Measurements from ENCODE around the gene TRAP1.
"Not testable (repeated sequence)": the region's sequence is repeated elsewhere in the genome, so short reads cannot be mapped to it uniquely, and the experiment has no call there.

Gene TRAP1

DNA sequence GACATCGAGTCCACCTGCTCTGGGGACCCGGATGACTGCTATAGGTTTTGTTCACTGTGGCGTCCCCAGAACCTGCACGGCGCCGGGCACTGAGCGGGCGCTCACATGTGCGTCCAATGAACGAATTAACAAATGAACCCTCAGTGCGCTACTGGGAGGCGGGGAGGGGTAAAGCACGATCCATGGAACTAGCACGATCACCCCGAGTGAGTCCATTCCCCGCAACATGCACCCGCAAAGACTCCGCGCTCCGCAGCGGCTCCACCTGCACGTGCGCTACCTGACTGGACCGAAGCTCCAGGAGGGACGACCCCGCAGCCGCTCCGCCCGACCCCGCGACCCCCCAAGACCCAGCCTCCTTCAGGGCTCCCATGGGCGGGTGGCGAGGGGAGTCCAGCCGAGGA is 491 bp downstream of the TRAP1 start:
- H3K27ac ChIP-seq, result peak overlapping the region; percentile 46
- DNase-seq (ENCODE audit: low read depth, low spot score), result no peak

DNA sequence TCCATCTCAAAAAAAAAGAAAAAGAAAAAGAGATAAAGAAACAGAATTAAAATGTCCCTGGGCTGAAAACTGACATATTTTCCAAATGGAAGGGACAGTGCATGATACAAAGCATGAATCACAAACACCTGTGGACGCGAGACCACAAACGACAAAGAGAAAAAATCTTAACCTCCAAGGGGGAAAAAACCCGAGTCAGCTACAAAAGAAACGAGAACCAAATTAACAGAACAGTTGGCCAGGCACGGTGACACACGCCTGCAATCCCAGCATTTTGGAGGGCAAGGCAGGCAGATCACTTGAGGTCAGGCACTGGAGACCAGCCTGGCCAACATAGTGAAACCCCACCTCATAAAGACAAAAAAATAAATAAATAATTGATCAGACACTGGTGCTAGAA is 1.9 kb downstream of the TRAP1 start:
- H3K27ac ChIP-seq, result no peak overlapping the region
- DNase-seq (ENCODE audit: low read depth, low spot score), result no peak

DNA sequence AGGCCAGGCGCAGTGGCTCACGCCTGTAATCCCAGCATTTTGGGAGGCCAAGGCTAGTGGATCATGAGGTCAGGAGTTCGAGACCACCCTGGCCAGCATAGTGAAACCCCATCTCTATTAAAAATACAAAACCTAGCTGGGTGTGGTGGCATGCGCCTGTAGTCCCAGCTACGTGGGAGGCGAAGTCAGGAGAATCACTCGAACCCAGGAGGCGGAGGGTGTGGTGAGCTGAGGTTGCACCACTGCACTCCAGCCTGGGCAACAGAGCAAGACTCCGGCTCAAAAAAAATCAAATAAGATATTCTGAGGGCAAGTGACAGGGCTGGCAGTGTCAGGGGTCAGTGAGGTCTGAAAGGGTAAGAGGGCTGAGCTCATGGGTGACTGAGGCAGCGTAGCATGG is 2.9 kb downstream of the TRAP1 start:
- H3K27ac ChIP-seq; DNase-seq (ENCODE audit: low read depth, low spot score): not testable (repeated sequence)

DNA sequence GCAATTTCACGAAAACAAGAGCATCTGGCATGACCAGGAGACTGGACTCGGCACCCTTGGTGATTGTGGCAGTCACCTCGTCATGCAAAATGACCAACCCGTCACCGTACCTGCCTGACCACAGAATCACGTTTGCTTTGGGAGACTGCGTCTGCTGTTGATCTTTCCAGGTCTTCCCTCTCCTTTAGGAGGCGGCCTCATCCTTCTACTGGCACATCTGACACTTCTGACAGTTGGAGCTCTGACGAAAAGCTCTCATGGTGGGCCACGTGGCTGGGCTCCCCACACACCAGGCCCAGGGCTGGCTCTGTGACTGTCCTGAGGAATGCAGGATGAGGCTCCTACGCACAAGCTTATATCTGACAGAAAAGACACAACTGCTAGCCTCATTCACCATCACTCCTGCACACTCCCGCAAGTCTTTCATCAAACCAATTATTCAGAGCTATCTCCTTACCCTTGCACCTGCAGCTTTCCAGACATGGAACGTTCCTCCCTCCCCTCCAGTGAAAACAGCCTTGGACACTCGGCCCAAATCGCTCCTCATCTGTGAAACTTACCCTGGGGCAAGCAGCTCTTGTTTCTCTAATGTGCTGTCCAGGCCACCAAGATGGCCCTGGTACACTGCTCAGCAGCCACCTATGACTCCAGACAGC is 3.6 kb downstream of the TRAP1 start:
- no peak for DNase-seq (ENCODE audit: low read depth, low spot score)
- H3K27ac ChIP-seq, result peak overlapping the region; percentile 35

DNA sequence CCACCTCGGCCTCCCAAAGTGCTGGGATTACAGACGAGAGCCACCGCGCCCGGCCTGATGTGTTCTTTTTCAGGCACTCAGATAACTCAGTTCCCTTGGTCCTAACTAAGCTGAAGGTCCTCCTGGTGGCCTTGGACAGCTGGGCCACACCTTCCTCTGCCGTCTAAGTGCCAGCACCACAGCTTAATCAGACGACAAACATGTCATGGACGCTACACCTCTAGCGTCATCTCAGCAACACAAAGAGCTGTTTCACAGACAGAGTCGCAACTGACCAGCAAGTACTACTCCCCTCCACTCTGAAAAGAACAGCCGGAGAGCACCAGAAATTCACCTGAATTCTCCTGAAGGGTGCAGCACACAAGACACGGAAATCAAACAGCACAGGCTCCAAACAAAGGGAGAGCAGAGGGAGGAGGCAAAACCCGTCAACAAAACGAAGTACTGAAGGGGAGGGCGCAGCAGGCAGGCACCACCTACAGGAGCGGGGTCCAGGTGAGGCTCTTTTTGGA is 4.4 kb downstream of the TRAP1 start:
- DNase-seq (ENCODE audit: low read depth, low spot score), result no peak
- peak overlapping the region; percentile 35 for H3K27ac ChIP-seq

DNA sequence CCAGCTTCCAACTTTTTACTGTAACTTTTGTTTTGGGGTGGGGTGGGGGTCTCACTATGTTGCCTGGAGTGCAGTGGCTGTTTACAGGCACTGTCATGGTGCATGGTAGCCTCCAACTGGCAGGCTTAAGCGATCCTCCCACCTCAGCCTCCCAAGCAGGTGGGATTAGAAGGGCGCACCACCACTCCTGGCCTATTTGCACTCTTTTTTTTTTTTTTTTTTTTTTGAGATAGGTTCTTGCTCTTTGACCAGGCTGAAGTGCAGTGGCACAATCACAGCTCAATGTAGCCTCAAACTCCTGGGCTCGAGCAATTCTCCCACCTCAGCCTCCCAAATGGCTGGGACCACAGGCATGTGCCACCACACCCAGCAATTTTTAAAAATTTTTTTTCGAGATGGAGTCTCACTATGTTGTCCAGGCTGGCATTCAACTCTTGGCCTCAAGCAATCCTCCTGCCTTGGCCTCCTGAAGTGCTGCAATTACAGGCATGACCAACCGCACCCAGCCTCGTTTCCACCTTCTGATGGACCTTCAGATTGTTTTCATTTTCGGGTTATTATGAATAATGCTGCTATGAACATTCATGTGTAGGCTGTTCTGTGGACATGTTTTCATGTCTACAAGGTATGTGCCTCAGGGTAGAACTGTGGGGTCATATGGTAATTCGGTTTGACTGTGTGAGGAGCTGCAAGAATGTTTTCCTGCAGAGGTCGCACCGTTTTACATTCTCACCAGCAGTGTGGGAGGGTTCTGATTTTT is 10.9 kb downstream of the TRAP1 start:
- no peak overlapping the region for H3K27ac ChIP-seq

DNA sequence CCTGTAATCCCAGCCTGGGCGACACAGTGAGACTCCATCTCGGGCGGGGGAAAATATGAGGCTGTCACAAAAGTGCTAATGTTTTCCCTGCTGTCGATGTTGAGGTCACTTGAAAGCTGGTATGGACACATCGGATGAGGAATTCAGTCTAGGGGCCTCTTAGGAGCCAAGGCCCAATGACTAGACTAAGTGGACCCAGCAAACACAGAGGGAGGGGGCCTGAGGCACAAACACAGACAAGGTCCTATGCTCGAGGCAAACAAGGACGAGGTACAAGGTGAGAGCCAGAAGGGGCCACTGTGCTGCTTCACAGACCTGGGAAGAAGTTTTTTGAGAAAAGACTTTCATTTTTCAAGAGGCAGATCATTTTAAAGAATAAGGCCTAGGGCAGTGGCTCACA is 15.2 kb downstream of the TRAP1 start:
- H3K27ac ChIP-seq, result no peak overlapping the region
- DNase-seq (ENCODE audit: low read depth, low spot score), result no peak

More for the DNA sequence above, 10.9 kb downstream of the TRAP1 start:
- no peak for DNase-seq (ENCODE audit: low read depth, low spot score)

DNA sequence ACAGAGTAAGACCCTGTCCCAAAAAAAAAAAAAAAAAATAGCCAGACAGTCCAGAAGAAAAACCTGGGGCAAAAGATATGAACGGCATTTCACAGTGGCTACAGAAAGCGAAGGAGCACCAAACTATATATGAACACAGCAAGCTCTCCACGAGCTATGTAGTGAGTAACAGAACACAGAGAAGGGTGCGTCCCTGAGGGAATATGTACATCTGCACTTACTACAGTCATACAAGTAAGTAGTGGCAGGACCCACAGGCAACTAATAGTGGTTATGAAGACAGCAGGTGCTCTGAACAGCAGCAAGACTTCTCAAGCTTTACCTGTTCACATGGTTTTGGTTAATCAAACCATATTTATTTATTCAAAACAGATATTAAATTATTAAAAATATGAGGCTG is 15.8 kb downstream of the TRAP1 start:
- DNase-seq (ENCODE audit: low read depth, low spot score), result no peak
- H3K27ac ChIP-seq, result no peak overlapping the region

DNA sequence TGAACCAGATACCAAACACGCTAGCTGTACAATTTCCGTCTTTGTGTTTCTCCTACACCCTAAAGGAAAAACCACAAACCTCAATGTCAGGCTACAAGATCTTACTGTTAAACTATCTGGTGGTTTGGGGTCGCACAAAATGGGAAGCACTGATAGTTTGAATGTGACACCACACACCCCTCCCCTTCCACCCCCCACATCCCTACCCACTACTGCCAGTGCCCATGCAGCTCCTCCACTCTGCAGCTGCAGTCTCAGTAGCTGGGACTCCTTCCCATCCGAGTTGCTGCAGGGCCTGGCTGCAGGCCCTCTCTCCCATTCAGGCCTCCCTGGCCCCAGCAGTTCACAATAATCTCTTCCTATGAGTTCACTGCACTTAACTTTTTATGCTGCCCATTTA is 18.4 kb downstream of the TRAP1 start:
- H3K27ac ChIP-seq, result no peak overlapping the region
- no peak for DNase-seq (ENCODE audit: low read depth, low spot score)

DNA sequence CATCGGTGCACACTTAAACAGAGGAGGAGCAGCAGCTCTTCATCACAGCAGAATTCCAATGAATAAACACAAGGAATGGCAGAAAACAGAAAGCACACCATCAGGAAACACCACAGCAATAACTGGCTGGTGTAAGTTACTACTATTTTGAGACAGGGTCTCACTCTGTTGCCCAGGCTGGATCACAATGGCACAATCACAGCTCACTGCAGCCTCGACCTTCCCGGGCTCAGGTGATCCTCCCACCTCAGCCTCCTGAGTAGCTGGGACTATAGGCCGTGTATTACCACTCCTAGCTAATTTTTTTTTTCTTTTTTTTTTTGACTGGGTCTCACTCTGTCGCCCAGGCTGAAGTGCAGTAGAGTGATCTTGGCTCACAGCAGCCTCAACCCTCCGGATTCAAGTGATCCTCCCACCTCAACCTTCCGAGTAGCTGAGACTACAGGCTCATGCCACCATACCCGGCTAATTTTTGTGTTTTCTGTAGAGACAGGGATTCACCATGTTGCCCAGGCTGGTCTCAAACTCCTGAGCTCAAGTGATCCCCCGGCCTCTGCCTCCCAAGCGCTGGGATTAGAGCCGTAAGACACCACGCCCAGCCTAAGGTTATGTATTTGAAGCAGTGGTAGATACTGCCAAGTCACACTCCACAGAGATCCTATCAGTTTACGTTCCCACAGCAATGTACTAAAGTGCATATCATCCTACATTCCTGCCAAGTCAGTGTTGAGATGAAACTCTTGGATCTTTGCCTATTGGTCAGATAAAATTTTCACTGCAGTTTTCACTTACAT is 20.7 kb downstream of the TRAP1 start:
- no peak overlapping the region for H3K27ac ChIP-seq
- peak; percentile 37 for DNase-seq (ENCODE audit: low read depth, low spot score)

DNA sequence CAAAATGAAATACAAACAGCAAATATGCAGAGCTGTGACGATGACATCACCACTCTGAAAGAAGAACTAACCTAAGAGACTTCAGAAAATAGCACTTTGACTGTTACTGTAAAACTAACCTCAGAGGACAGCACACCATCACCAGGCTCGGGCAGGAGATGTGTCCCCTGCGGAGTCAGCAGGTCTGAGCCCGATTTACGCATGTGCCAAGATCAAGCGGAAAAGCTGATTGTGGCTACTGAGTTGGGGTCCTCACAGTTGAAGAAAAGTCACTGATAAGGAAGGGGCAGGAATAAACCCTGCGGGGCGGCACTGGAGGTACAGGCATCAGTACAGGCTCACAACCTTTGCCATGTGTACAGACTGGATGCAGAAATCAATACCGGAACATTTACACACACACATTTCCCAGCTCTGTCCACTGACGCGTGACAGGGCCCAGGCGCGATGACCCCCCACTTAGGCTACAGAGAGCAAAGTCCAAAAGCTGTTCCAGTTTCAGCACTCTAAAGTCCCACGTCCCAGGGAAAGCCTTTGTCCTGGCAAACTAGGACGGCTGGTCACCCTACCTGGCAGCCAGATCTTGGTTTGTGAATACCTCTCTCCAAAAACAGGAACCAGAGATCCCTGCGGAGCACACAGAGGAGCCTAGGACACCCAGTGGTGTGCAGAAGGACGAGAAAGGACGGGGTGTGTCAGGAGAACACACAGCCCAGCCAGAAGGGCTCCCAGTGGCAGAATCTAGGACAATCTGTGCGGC is 21.5 kb downstream of the TRAP1 start:
- DNase-seq (ENCODE audit: low read depth, low spot score), result no peak

DNA sequence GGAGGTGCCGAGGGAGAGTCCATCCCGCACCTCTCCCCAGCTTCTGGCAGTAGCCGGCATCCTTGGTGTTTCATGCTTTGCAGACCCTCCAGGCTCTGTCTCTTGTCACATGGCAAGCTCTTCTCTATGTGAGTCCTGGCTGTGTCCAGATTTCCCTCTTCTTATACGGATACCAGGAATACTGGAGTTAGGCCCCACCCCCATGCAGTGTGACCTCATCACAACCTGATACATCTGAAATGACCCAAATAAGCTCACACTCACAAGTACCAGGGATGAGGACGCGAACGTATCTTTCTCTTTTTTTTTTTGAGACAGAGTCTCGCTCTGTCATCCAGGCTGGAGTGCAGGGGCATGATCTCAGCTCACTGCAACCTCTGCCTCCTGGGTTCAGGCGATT is 23.3 kb downstream of the TRAP1 start:
- no peak overlapping the region for H3K27ac ChIP-seq
- DNase-seq (ENCODE audit: low read depth, low spot score), result no peak

More for the DNA sequence above, 21.5 kb downstream of the TRAP1 start:
- no peak overlapping the region for H3K27ac ChIP-seq

DNA sequence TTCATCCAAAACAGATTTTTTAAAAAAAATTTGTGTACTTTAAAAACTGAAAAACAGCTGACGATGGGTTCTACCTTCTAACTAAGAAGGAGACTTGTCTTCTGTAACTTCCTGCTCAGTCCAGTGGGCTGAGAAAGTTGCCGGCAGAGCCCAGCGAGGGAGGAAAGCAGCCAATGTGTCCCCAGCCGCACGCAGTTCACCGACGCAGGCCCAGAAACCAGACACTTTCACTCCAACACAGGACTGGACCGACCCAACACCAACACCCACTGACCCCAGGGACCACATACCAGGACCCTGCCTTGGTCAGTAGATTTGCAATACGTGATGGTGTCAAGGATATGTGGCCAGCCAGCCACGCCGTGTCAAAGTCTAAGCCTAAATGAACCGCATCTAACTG is 25.6 kb downstream of the TRAP1 start:
- no peak for DNase-seq (ENCODE audit: low read depth, low spot score)

DNA sequence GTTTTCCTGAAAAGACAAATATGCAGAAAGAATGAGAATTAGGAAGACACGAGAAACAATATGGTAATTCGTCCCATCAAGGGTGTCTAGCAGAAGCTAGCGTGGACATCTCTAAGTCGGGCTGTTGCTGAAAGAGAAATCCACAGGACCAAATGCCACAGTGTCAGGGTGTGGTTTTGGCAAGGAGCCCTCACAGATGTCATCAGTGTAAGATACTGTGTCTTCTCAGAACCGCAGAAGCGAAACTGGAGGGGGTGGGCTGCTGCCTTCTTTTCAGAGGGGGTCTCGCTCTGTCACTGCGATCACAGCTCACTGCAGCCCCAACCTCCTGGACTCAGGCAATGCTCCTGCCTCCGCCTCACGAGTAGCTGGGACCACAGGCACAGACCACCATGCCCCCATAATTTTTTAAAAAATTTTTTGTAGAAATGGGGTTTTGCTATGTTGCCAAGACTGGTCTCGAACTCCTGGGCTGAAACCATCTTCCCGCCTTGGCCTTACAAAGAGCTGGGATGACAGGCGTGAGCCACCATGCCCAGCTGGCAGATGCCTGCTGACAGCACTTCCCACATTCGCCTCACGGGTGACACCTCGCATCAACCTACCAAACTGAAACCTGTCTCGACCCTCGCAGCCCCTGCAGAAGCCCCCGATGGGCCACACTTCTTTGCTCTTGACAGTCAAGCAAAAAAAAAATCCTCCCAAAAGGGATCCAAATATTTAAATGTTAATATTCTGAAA is 26.2 kb downstream of the TRAP1 start:
- no peak for DNase-seq (ENCODE audit: low read depth, low spot score)
- no peak overlapping the region for H3K27ac ChIP-seq

More for the DNA sequence above, 25.6 kb downstream of the TRAP1 start:
- H3K27ac ChIP-seq, result no peak overlapping the region

DNA sequence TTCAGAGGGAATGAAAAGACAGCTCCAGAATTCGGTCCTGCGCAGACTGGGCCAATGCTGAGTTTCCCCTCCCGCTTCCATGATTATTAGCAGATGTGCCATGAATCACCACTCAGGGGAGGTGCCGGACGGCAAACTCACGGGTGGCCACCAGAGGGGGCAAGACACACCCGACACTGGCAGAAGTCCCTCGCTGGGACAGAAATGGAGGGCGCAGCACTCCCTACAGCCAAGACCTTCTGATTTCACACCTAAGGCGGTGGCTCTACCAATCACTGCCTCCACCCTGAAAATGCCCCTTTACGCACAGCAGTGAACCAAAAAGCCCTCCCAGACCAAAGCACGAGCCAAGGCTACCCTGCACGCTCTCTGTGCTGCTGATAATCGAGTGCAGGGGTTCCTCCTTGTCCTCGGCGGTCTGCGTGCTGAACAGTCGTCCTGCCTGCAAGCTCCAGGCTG is 26.8 kb downstream of the TRAP1 start:
- no peak overlapping the region for H3K27ac ChIP-seq
- DNase-seq (ENCODE audit: low read depth, low spot score), result peak; percentile 36

DNA sequence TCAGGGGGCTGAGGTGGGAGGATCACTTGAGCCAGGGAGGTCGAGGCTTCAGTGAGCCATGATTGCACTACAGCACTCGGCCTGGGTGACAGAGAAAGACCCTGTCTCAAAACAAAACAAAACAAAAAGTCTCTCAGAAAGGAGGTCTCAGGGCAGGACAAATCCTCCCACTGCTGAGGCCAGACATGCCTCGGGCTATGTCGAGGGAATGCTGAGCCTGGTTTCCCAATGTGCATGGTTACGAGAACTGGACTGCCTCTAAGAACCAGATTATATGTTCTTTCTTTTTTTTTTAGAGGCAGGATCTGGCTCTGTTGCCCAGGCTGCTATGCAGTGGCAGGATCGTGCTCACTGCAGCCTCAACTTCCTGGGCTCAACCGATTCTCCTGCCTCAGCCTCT is 27.6 kb downstream of the TRAP1 start:
- no peak for DNase-seq (ENCODE audit: low read depth, low spot score)
- H3K27ac ChIP-seq, result no peak overlapping the region

DNA sequence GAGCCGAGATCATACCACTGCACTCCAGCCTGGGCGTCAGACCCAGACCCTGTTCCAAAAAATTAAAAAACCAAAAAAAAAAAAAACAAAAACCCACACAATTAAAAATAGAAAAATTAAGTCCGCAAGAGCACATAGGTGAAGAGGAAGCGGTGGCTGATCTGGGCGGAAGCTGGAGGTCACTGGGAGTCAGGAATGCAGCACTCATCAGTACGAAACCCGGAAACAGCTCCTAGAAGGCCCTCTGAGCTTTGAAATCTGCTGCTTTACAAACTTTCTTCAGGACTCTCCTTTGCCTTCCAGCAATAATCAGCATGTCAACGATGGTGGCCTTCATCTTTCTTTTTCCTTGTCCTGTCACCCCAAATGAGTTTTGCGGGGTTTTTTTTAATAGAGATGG is 29.5 kb downstream of the TRAP1 start:
- no peak overlapping the region for H3K27ac ChIP-seq
- DNase-seq (ENCODE audit: low read depth, low spot score), result no peak

DNA sequence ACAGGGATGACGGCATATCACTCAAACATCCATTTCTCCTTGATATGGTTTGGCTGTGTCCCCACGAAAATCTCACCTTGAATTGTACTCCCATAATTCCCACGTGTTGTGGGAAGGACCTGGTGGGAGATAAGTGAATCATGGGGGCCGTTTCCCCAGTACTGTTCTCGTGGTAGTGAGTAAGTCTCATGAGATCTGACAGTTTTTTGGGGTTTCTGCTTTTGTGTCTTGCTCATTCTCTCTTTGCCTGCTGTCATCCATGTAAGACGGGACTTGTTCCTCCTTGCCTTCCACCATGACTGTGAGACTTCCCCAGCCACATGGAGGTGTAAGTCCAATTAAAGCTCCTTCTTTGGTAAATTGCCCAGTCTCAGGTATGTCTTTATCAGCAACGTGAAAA is 30.3 kb downstream of the TRAP1 start:
- no peak overlapping the region for H3K27ac ChIP-seq
- no peak for DNase-seq (ENCODE audit: low read depth, low spot score)

DNA sequence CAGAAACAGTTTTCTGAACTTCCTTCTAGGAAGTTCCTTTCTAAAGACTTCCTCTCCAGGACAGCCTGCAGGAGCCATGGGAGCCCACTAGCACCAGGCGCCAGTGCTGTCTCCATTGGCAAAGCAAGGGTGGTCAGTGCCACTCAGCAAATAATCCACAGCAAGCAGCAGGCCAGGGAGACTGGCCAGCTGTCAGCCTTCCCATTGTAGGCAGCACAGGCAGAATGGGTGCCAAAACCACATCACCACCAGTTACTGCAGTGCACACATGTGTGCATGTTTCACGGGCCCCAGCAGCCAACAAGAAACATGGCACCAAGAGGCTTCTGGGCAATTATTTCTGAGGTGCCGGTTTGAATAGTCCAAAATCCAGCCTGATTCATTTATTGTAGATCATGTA is 36.1 kb downstream of the TRAP1 start:
- DNase-seq (ENCODE audit: low read depth, low spot score), result no peak

More for the DNA sequence above, 36.1 kb downstream of the TRAP1 start:
- no peak overlapping the region for H3K27ac ChIP-seq

Measured in epithelial cell of prostate (primary cell).